Adrenal gland (tissue), 12 donors: ENCODE data around the gene THADA. TPM values are rescaled to one million over a fixed set of nuclear protein-coding genes. Genes with fewer than 3 reads are reported as not detected.

Experiments
- DNase-seq, 7 donors: peaks; one replicate each; pipeline ENCODE4 v3.0.0-alpha.2; 2019 to 2020
- H3K27ac ChIP-seq, 5 donors: fragments of 200-600 bp; sonication (generic) in 4 of 5; 1 replicate in 3 of 5; 2 replicates in 2 of 5; pipeline versions ENCODE4 v1.5.1 to v1.8.0; 2016 to 2020; ENCODE audit warnings: mild to moderate bottlenecking in 1 of 5
- H3K27me3 ChIP-seq: fragments of 200-600 bp; 2 replicates; pipeline ENCODE4 v1.8.0; 2021
- H3K36me3 ChIP-seq, 2 donors: fragments of 200-600 bp; replicated peaks in 1 of 2; 1 replicate in 1 of 2; 2 replicates in 1 of 2; pipeline versions ENCODE4 v1.5.1 to v1.8.0; 2018 to 2022
- H3K4me1 ChIP-seq, 2 donors: fragments of 200-600 bp; replicated peaks in 1 of 2; 1 replicate in 1 of 2; 2 replicates in 1 of 2; pipeline versions ENCODE4 v1.5.1 to v1.8.0; 2018 to 2021
- H3K4me3 ChIP-seq, 4 donors: fragments of 200-600 bp; sonication (generic) in 3 of 4; one replicate each; pipeline ENCODE4 v1.5.1; 2016 to 2018
- H3K9me3 ChIP-seq, 3 donors: fragments of 200-600 bp; sonication (generic) in 1 of 3; replicated peaks in 1 of 3; 1 replicate in 2 of 3; 2 replicates in 1 of 3; pipeline versions ENCODE4 v1.5.1 to v1.8.0; 2016 to 2021
- POLR2A ChIP-seq, 2 donors: fragments of 450-650 bp; IDR thresholded peaks; one replicate each; pipeline ENCODE4 v1.6.1; 2017; ENCODE audit warnings: antibody characterized with exemption in 2 of 2, mild to moderate bottlenecking in 2 of 2, moderate library complexity in 1 of 2
- WGBS, 4 donors: extraction: QIAGEN DNeasy Blood & Tissue Kit in 2 of 4; methylation state at CpG; one replicate each; pipeline versions ENCODE4 v1.1.5 to v1.1.7; 2013 to 2017; 5-methylcytosine and 5-hydroxymethylcytosine counted together
- intact Hi-C, 2 donors: fragments of 100-400 bp; cut with DNase I; formaldehyde crosslinking; loops; one replicate each; pipeline versions ENCODE4 v1.14.1 to v1.15.0; 2022 to 2023
- polyA plus RNA-seq, 3 donors: library from polyadenylated mRNA; stranded (reverse); fragments of 200-250 nt in 2 of 3; fragments of 350-450 nt in 1 of 3; fragmentation: Illumina TruSeq in 1 of 3; extraction: RNeasy Lipid Tissue Mini Kit (QIAGEN cat#74804) in 1 of 3; gene quantifications; one replicate each; pipeline ENCODE4 v1.2.3, GENCODE V29; 2013 to 2014
- total RNA-seq, 9 donors: library from RNA; depleted of rRNA in 4 of 9; stranded (reverse); fragments of >200 nt in 4 of 9; fragments of 120-200 nt in 1 of 9; fragmentation: NEBNext Ultra II Directional in 1 of 9; extraction: Animal tissue kit (Norgen Biotek cat#: 25700) in 1 of 9; gene quantifications; one replicate each; pipeline versions ENCODE4 v1.1.0 to v1.2.4, GENCODE V29; 2013 to 2023
- TF ChIP-seq, protein P1 (sequence below), 6 experiments: fragments of 450-650 bp in 4 of 6; fragments of 200-600 bp in 2 of 6; sonication (generic) in 1 of 6; IDR thresholded peaks; 1 replicate in 5 of 6; 2 replicates in 1 of 6; pipeline versions ENCODE4 v1.5.1 to v1.8.0; 2016 to 2021; ENCODE audit warnings: antibody characterized with exemption in 6 of 6, mild to moderate bottlenecking in 2 of 6, moderate library complexity in 1 of 6
- donor health status: healthy with polysubstance abuse.
- donor health status: Bipolar disorder and iron deficiency.
- donor health status: DM: yes; HTN: yes; CAD: no.
- donor health status: DM: no; HTN: no; CAD: no.
- donor health status: DM: no; HTN: no; CAD: no.
- donor health status: DM: yes; HTN: yes; CAD: no.

The THADA gene
- total and polyA plus RNA-seq, 12 donors: 14.1 to 38.4 (median 25.4) TPM

DNA sequence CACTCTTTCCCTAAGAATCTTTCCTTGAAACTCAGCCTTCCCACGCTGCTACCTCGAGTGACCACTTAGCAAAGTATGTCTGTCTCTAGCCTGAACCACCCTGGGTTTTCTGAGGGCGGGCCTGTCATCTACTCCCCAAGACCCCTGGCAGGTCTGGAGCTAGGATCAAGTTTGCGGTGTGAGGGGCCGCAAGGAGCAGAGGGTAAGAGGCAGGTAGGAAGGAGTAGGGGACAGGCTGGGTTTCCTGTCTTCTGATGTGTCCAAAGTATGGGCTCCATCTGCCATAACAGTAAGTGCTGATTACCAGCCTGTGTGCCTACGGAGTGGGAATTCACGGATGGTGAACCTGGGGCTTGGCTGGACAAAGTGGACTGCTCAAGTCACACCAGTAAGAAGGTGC lies 394.8 kb downstream of the THADA start:
- TF ChIP-seq, protein P1, sequence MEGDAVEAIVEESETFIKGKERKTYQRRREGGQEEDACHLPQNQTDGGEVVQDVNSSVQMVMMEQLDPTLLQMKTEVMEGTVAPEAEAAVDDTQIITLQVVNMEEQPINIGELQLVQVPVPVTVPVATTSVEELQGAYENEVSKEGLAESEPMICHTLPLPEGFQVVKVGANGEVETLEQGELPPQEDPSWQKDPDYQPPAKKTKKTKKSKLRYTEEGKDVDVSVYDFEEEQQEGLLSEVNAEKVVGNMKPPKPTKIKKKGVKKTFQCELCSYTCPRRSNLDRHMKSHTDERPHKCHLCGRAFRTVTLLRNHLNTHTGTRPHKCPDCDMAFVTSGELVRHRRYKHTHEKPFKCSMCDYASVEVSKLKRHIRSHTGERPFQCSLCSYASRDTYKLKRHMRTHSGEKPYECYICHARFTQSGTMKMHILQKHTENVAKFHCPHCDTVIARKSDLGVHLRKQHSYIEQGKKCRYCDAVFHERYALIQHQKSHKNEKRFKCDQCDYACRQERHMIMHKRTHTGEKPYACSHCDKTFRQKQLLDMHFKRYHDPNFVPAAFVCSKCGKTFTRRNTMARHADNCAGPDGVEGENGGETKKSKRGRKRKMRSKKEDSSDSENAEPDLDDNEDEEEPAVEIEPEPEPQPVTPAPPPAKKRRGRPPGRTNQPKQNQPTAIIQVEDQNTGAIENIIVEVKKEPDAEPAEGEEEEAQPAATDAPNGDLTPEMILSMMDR (IDR thresholded peaks at IDR 0.05): no peak

DNA sequence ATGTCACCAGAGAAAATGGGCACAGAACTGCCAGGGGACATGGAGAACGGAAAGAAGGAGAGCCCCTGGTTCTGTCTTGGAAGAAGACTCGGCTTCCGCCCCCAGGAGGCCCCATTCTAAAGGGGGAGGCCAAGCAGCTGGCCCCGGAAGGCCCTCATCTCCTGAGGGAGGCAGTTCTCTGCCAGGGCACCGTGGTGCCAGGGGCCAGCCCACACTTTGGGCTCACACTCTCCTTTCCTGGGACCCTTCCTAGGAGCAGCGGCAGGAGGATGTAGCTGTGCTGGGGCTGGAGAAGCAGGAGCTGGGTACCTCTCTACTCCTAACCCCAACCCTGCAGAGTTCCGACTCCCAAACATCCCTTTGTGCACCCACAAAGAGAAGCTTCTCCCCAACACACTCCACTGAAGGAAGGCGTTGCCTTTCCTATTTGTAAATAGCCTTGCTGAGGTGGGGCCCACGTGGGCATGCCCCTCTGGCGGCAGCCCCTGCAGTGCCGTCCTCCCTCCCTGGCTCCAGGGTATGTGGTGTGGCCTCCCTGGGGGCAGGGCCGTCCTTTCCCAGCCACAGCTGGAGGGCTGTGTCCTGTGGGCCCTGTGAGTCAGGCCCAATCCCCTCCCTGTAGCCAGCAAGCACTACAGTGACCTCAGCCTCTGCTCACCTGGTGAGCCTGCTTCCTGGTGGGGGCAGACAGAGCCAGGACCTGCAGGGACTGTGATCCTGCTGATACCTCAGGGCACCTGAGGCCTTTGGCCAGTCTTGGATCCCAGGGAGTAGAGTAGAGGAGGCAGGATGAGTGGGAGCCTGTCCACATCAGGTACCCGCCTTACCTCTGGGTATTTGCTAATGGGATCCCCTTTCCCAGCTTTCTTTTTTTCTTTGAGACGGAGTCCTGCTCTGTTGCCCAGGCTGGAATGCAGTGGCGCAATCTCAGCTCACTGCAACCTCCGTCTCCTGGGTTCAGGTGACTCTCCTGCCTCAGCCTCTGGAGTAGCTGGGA lies 396.0 kb downstream of the THADA start:
- H3K27me3 ChIP-seq: no peaks in the 10 kb centered on the region
- H3K4me1 ChIP-seq: no peaks in the 10 kb centered on the region
- DNase-seq: no peak
- no peaks in the 10 kb centered on the region for H3K9me3 ChIP-seq
- WGBS, 4 donors: 86 to 94% (median 88%) methylated on average over 11 to 16 of the region's 16 CpGs
- no peak overlapping the region for H3K27ac ChIP-seq
- intact Hi-C loops: loop anchor here in 1 of 2 donors (10.0 kb wide), 1 partner anchor 725 kb away; no protein-coding TSS in a partner anchor
- no peak overlapping the region for H3K4me3 ChIP-seq
- TF ChIP-seq POLR2A (IDR thresholded peaks at IDR 0.05): no peak
- TF ChIP-seq, protein P1 (IDR thresholded peaks at IDR 0.05): no peak
- H3K36me3 ChIP-seq: no peaks in the 10 kb centered on the region

More for the DNA sequence above, 394.8 kb downstream of the THADA start:
- Histone ChIP-seq H3K36me3 (no peaks in the 10 kb centered on the region), H3K27ac (no peak overlapping the region), H3K9me3 (no peaks in the 10 kb centered on the region), H3K4me1 (no peaks in the 10 kb centered on the region), H3K27me3 (no peaks in the 10 kb centered on the region), H3K4me3 (no peak overlapping the region)
- WGBS, 4 donors: 93 to 98% (median 96%) methylated on average over 7 of the region's 7 CpGs
- intact Hi-C loops: no loop called here
- DNase-seq: no peak

DNA sequence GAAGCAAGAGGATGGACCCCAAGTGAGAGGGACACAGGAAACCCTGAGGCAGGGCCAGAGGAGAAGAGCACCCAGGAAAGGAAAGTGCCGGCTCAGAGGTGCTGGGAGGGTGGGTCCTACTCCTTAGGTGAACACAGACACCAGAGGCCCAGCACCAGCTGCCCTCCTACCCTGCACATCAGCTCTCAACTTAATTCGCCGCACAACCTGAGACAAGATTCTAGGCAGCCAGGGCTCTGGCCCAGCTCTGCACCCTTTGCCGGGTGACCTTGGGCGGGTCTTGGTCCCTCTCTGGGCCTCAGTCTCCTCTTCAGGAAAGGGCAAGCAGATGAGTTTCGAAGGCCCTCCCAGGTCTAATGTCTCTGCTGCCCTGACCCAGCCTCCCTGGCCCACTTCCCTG lies 397.6 kb downstream of the THADA start:
- Histone ChIP-seq H3K36me3 (no peaks in the 10 kb centered on the region), H3K4me3 (no peak overlapping the region), H3K9me3 (no peaks in the 10 kb centered on the region), H3K4me1 (no peaks in the 10 kb centered on the region), H3K27ac (no peak overlapping the region), H3K27me3 (no peaks in the 10 kb centered on the region)
- DNase-seq: no peak
- WGBS, 4 donors: 92 to 100% (median 95%) methylated on average over 1 to 6 of the region's 6 CpGs
- TF ChIP-seq, protein P1 (IDR thresholded peaks at IDR 0.05): no peak
- TF ChIP-seq POLR2A (IDR thresholded peaks at IDR 0.05): no peak
- intact Hi-C loops: loop anchor here in 1 of 2 donors (10.0 kb wide), 1 partner anchor 723 kb away; no protein-coding TSS in a partner anchor

DNA sequence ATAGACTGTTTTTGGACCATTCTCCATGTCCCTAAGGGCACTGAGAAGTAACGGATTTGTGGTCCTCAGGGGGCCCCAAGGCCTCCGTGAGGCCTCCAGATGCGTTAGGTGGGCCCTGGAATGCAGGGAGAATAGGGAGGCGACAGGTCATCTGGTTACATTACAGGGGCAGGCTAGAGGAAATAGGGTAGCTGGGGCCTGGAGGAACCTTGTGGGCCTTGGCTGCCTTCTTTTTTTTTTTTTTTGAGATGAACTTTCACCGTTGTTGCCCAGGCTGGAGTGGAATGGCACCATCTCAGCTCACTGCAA lies 398.3 kb downstream of the THADA start:
- WGBS, 4 donors: 82 to 100% (median 93%) methylated on average over 5 of the region's 5 CpGs
- H3K4me3 ChIP-seq: no peak overlapping the region
- no peak for DNase-seq
- TF ChIP-seq POLR2A (IDR thresholded peaks at IDR 0.05): no peak
- TF ChIP-seq, protein P1 (IDR thresholded peaks at IDR 0.05): no peak
- H3K27me3 ChIP-seq: no peaks in the 10 kb centered on the region
- no peak overlapping the region for H3K27ac ChIP-seq
- intact Hi-C loops: loop anchor here in 1 of 2 donors (10.0 kb wide), 1 partner anchor 723 kb away; no protein-coding TSS in a partner anchor
- no peaks in the 10 kb centered on the region for H3K9me3 ChIP-seq
- no peaks in the 10 kb centered on the region for H3K36me3 ChIP-seq
- H3K4me1 ChIP-seq: no peaks in the 10 kb centered on the region
